HepG2 (cell line): Measurements from ENCODE around the gene SCMH1. TPM values are rescaled to one million over a fixed set of nuclear protein-coding genes. Genes with fewer than 3 reads are reported as not detected.
A peak's percentile ranks its signal among the peaks of the same experiment; 100 is the strongest.

Experiments used
- ATAC-seq: fragments of 200-7000 bp; cut with Tn5 transposase; 3 replicates; pipeline ENCODE4 v1.9.1; 2020; ENCODE audit warnings: mild to moderate bottlenecking, moderate library complexity
- BruUV-seq: library from RNA; stranded (reverse); fragments of 400-500 nt; replicated peaks from 2 replicates; lab custom pipeline; 2021; lab: Mats Ljungman, UMichigan
- CTCF ChIA-PET: fragments of 300-600 bp; formaldehyde crosslinking; extraction: SDS; loops from one replicate; lab custom pipeline; 2021; ENCODE audit warnings: low total read pairs, inconsistent platforms, low intra/inter-chr PET ratio; lab: Yijun Ruan, JAX
- POLR2A ChIA-PET: fragments of 350-600 bp; sonication (Branson Sonifier 250); formaldehyde crosslinking; loops from one replicate; lab custom pipeline; 2020; ENCODE audit warnings: antibody characterized with exemption, inconsistent platforms; lab: Yijun Ruan, JAX
- DNase-seq: peaks from one replicate; pipeline ENCODE4 v3.0.0-alpha.2; 2015; ENCODE audit warnings: low spot score
- FAIRE-seq: peaks from 3 replicates; lab custom pipeline; 2011; peaks lifted over from hg19 to GRCh38; lab: Jason Lieb, UNC
- H2AFZ ChIP-seq: one replicate; pipeline ENCODE4 v1.6.1; 2011; ENCODE audit warnings: low read length, inconsistent platforms
- H3K27ac ChIP-seq: fragments of 300-600 bp; 3 replicates; pipeline ENCODE4 v1.8.0; 2011; ENCODE audit warnings: mixed run types, mild to moderate bottlenecking, mixed read lengths, low read length, inconsistent platforms; ENCODE audit not compliant: insufficient read depth; ENCODE audit errors: extremely low read length
- H3K27me3 ChIP-seq, 2 experiments: fragments of 200-600 bp in 1 of 2; 2 replicates in 1 of 2; 3 replicates in 1 of 2; pipeline versions ENCODE4 v1.6.0 to v1.8.0; 2011; ENCODE audit warnings: low read length in 2 of 2, mild to moderate bottlenecking in 2 of 2, moderate library complexity in 2 of 2, inconsistent platforms in 1 of 2; ENCODE audit not compliant: insufficient read depth in 2 of 2, control insufficient read depth in 1 of 2
- H3K36me3 ChIP-seq, 2 experiments: fragments of 200-600 bp in 1 of 2; replicated peaks in 1 of 2; 2 replicates in 1 of 2; 3 replicates in 1 of 2; pipeline versions ENCODE4 v1.5.1 to v1.8.0; 2011; ENCODE audit warnings: low read length in 2 of 2, inconsistent platforms in 1 of 2; ENCODE audit not compliant: insufficient read depth in 2 of 2, control insufficient read depth in 1 of 2
- H3K4me1 ChIP-seq: 2 replicates; pipeline ENCODE4 v1.5.1; 2012; ENCODE audit warnings: low read length, inconsistent platforms; ENCODE audit not compliant: insufficient read depth
- H3K4me2 ChIP-seq: 2 replicates; pipeline ENCODE4 v1.6.0; 2011; ENCODE audit warnings: low read depth, low read length, inconsistent platforms
- H3K4me3 ChIP-seq, 3 experiments: fragments of 200-600 bp in 1 of 3; sonication (generic), shearing (Covaris generic) in 1 of 3; replicated peaks in 1 of 3; 2 replicates each; pipeline ENCODE4 v1.5.1; 2011 to 2016; ENCODE audit warnings: low read length in 3 of 3, inconsistent platforms in 2 of 3, low read depth in 2 of 3, mild to moderate bottlenecking in 2 of 3, control low read depth in 1 of 3, mixed read lengths in 1 of 3; ENCODE audit not compliant: insufficient read depth in 1 of 3
- H3K79me2 ChIP-seq: one replicate; pipeline ENCODE4 v1.6.1; 2011; ENCODE audit warnings: low read length, inconsistent platforms; ENCODE audit not compliant: insufficient read depth
- H3K9ac ChIP-seq: 2 replicates; pipeline ENCODE4 v1.6.0; 2011; ENCODE audit warnings: mild to moderate bottlenecking, low read depth, low read length, inconsistent platforms; ENCODE audit not compliant: insufficient read depth
- H3K9me3 ChIP-seq: 2 replicates; pipeline ENCODE4 v1.5.1; 2012; ENCODE audit warnings: mild to moderate bottlenecking, low read length
- H4K20me1 ChIP-seq: 2 replicates; pipeline ENCODE4 v1.6.0; 2011; ENCODE audit warnings: inconsistent platforms, mild to moderate bottlenecking, low read length, moderate library complexity; ENCODE audit not compliant: insufficient read depth
- AKNA ChIP-seq: sonication (generic); formaldehyde crosslinking; IDR thresholded peaks from 2 replicates; pipeline ENCODE4 v1.4.0; 2020; ENCODE audit warnings: missing genetic modification reagents, borderline replicate concordance
- CREB3 ChIP-seq: sonication (generic); formaldehyde crosslinking; IDR thresholded peaks from 2 replicates; pipeline ENCODE4 v1.5.0; 2020; ENCODE audit warnings: missing genetic modification reagents
- KAT8 ChIP-seq: IDR thresholded peaks from 2 replicates; pipeline ENCODE4 v1.6.1; 2016; ENCODE audit warnings: missing genetic modification reagents, missing compliant biosample characterization
- RBFOX2 ChIP-seq: fragments of 200-400 bp; formaldehyde crosslinking; IDR thresholded peaks from 2 replicates; pipeline ENCODE4 v1.6.1; 2017; ENCODE audit warnings: low read depth, mild to moderate bottlenecking, low read length
- TBX2 ChIP-seq: sonication (generic); formaldehyde crosslinking; IDR thresholded peaks from 2 replicates; pipeline ENCODE4 v1.5.0; 2020; ENCODE audit warnings: missing genetic modification reagents, mild to moderate bottlenecking, borderline replicate concordance
- ZNF326 ChIP-seq: sonication (generic); formaldehyde crosslinking; IDR thresholded peaks from 2 replicates; pipeline ENCODE4 v1.4.0; 2020; ENCODE audit warnings: missing genetic modification reagents, borderline replicate concordance
- WGBS: methylation state at CpG from one replicate; pipeline ENCODE4 v1.1.6; 2017; ENCODE audit warnings: low lambda C conversion rate; 5-methylcytosine and 5-hydroxymethylcytosine counted together
- in situ Hi-C: cut with HindIII; loops from 2 replicates; pipeline ENCODE4 v1.10.0; 2017; ENCODE audit warnings: low pct_unique_long_range_greater_than_20kb; ENCODE audit not compliant: extremely low pct_ligation_motif_present
- intact Hi-C: fragments of 100-400 bp; cut with micrococcal nuclease; formaldehyde crosslinking; loops from one replicate; pipeline ENCODE4 v1.10.0; 2022; ENCODE audit not compliant: unreplicated experiment
- polyA plus RNA-seq, 8 experiments: library from polyadenylated mRNA; depleted of rRNA in 3 of 8; stranded (reverse) in 7 of 8; unstranded in 1 of 8; fragments of >200 nt; fragmentation: Illumina TruSeq in 4 of 8; extraction: Trizol in 4 of 8; gene quantifications; 2 replicates each; pipeline versions ENCODE4 v1.2.1 to v1.2.3, GENCODE V29; 2011 to 2016; ENCODE audit warnings: low read depth in 4 of 8, missing spikeins in 1 of 8, mixed read lengths in 1 of 8; ENCODE audit not compliant: insufficient read depth in 1 of 8
- total RNA-seq, 5 experiments: library from RNA; depleted of rRNA; stranded (reverse); fragments of >200 nt; fragmentation: Illumina TruSeq; extraction: Trizol; gene quantifications; 2 replicates each; pipeline ENCODE4 v1.2.3, GENCODE V29; 2016; ENCODE audit warnings: low read depth in 1 of 5
- TF ChIP-seq, protein P1 (sequence below): IDR thresholded peaks from 2 replicates; pipeline ENCODE4 v1.6.1; 2016; ENCODE audit warnings: missing compliant biosample characterization, missing genetic modification reagents, borderline replicate concordance

The SCMH1 gene
- total and polyA plus RNA-seq, 2 of the 13 experiments (the other 11 are each of a cell fraction or from before 2014, with no cell fraction given) = 41.8 to 52.6 TPM

- H3K27ac ChIP-seq = no peak overlapping the region
- no peak overlapping the region for H3K4me3 ChIP-seq
- intact Hi-C loops = no loop called here
Observed at GRCh38 chr1:41236781-41237180, 5.3 kb downstream of the SCMH1 start.

GRCh38 chr1:41235893-41236292 is 6.2 kb downstream of the SCMH1 start:
- intact Hi-C loops (no loop called here), in situ Hi-C loops (no loop called here)
- ChIA-PET POLR2A (no interaction called here), CTCF (no interaction called here)
- Histone ChIP-seq H3K27me3 (no peaks in the 10 kb centered on the region), H3K79me2 (peaks cover 74% of the 10 kb centered on the region), H3K27ac (no peak overlapping the region), H3K4me1 (peaks cover 85% of the 10 kb centered on the region), H3K9ac (no peak overlapping the region), H4K20me1 (peaks cover 35% of the 10 kb centered on the region), H3K4me3 (no peak overlapping the region), H3K9me3 (no peaks in the 10 kb centered on the region), H3K4me2 (no peak overlapping the region), H2AFZ (no peak overlapping the region), H3K36me3 (no peaks in the 10 kb centered on the region)
- no peak for TF ChIP-seq CREB3 (CRISPR knock-in tag)
- no peak for TF ChIP-seq ZNF326
- TF ChIP-seq, protein P1, sequence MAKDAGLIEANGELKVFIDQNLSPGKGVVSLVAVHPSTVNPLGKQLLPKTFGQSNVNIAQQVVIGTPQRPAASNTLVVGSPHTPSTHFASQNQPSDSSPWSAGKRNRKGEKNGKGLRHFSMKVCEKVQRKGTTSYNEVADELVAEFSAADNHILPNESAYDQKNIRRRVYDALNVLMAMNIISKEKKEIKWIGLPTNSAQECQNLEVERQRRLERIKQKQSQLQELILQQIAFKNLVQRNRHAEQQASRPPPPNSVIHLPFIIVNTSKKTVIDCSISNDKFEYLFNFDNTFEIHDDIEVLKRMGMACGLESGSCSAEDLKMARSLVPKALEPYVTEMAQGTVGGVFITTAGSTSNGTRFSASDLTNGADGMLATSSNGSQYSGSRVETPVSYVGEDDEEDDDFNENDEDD = no peak
- TF ChIP-seq AKNA (CRISPR knock-in tag) = no peak
- no peak for TF ChIP-seq TBX2 (CRISPR knock-in tag)
- ATAC-seq (no peak), DNase-seq (no peak), FAIRE-seq (no peak)
- BruUV-seq = no TSS peak

More at GRCh38 chr1:41236781-41237180, 5.3 kb downstream of the SCMH1 start:
- no peak for ATAC-seq
- WGBS = 100% methylated on average over 2 of the region's 2 CpGs
- ChIA-PET CTCF (no interaction called here), POLR2A (no interaction called here)
- Histone ChIP-seq H3K36me3 (no peaks in the 10 kb centered on the region), H2AFZ (no peak overlapping the region), H3K4me1 (peaks cover 85% of the 10 kb centered on the region), H3K27me3 (no peaks in the 10 kb centered on the region), H3K9ac (no peak overlapping the region), H3K79me2 (peaks cover 68% of the 10 kb centered on the region), H4K20me1 (peaks cover 31% of the 10 kb centered on the region), H3K4me2 (no peak overlapping the region), H3K9me3 (no peaks in the 10 kb centered on the region)
- no peak for FAIRE-seq
- BruUV-seq = no TSS peak
- DNase-seq = no peak
- in situ Hi-C loops = no loop called here
- TF ChIP-seq KAT8 (no peak), RBFOX2 (0 out of 2 replicates have a peak, but pooled peaks have one; percentile 25)
